Thoracic aorta (tissue), 2 donors: ENCODE results near the gene TNRC6B. TPM values are rescaled to one million over a fixed set of nuclear protein-coding genes. Genes with fewer than 3 reads are reported as not detected.

Source experiments
- ATAC-seq: fragments of 150-250 bp; one replicate; pipeline ENCODE4 v1.8.0; 2017; ENCODE audit warnings: low read depth; ENCODE audit not compliant: insufficient number of reproducible peaks, low FRiP score
- DNase-seq: peaks from one replicate; pipeline ENCODE4 v3.0.0-alpha.2; 2020; ENCODE audit warnings: low spot score
- H3K27ac ChIP-seq, 2 donors: fragments of 200-600 bp; sonication (generic); 1 replicate in 1 of 2; 2 replicates in 1 of 2; pipeline ENCODE4 v1.5.1; 2016; ENCODE audit warnings: mild to moderate bottlenecking in 2 of 2, moderate library complexity in 2 of 2
- H3K27me3 ChIP-seq: fragments of 200-600 bp; sonication (generic); replicated peaks from 2 replicates; pipeline ENCODE4 v1.6.0; 2016; ENCODE audit warnings: mild to moderate bottlenecking; ENCODE audit not compliant: insufficient read depth
- H3K36me3 ChIP-seq: fragments of 200-600 bp; sonication (generic); one replicate; pipeline ENCODE4 v1.5.1; 2016
- H3K4me1 ChIP-seq, 2 donors: fragments of 200-600 bp; sonication (generic); 1 replicate in 1 of 2; 2 replicates in 1 of 2; pipeline versions ENCODE4 v1.5.1 to v1.6.0; 2016; ENCODE audit warnings: low read depth in 2 of 2, mild to moderate bottlenecking in 1 of 2; ENCODE audit not compliant: control insufficient read depth in 1 of 2
- H3K4me3 ChIP-seq: fragments of 200-600 bp; sonication (generic); 2 replicates; pipeline ENCODE4 v1.5.1; 2016; ENCODE audit warnings: mild to moderate bottlenecking
- H3K9me3 ChIP-seq: fragments of 200-600 bp; sonication (generic); 2 replicates; pipeline ENCODE4 v1.5.1; 2016
- total RNA-seq, 2 donors: library from RNA; depleted of rRNA; stranded (reverse); fragments of >200 nt; gene quantifications; one replicate each; pipeline versions ENCODE4 v1.1.0 to v1.2.3, GENCODE V29; 2016
- TF ChIP-seq, protein P1 (sequence below): fragments of 200-600 bp; sonication (generic); IDR thresholded peaks from one replicate; pipeline ENCODE4 v1.5.1; 2019; ENCODE audit warnings: antibody characterized with exemption

TNRC6B gene
- total RNA-seq, 2 donors from 2014 or later: 58.5 to 98.0 TPM

DNA sequence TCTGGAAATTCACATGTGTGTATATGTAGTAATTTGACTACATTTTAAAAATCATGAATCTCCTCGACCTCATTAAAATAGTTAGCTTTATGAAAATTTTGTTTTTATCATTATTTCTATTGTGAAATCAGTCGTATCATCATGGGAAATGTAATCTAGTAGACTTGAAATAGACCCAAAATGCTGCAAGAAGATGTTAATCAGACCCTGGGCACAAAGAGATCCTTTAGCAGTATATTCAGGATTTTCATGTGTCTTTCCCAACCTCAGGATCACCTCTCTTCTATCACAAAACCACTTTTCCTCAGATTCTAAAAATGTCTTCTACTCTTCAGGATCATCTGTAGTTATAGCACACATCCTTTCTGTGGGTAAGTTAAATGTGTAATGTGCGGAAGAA is 93.7 kb downstream of the TNRC6B start:
- peaks cover 10 to 12% of the 10 kb centered on the region in 2 donors for H3K4me1 ChIP-seq
- TF ChIP-seq, protein P1, sequence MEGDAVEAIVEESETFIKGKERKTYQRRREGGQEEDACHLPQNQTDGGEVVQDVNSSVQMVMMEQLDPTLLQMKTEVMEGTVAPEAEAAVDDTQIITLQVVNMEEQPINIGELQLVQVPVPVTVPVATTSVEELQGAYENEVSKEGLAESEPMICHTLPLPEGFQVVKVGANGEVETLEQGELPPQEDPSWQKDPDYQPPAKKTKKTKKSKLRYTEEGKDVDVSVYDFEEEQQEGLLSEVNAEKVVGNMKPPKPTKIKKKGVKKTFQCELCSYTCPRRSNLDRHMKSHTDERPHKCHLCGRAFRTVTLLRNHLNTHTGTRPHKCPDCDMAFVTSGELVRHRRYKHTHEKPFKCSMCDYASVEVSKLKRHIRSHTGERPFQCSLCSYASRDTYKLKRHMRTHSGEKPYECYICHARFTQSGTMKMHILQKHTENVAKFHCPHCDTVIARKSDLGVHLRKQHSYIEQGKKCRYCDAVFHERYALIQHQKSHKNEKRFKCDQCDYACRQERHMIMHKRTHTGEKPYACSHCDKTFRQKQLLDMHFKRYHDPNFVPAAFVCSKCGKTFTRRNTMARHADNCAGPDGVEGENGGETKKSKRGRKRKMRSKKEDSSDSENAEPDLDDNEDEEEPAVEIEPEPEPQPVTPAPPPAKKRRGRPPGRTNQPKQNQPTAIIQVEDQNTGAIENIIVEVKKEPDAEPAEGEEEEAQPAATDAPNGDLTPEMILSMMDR: no peak
- no peak overlapping the region for H3K27ac ChIP-seq
- no peak for ATAC-seq
- H3K36me3 ChIP-seq: peaks cover 11% of the 10 kb centered on the region
- H3K9me3 ChIP-seq: no peaks in the 10 kb centered on the region
- H3K4me3 ChIP-seq: no peak overlapping the region
- H3K27me3 ChIP-seq: no peaks in the 10 kb centered on the region
- no peak for DNase-seq

- Histone ChIP-seq H3K36me3 (peaks cover 11% of the 10 kb centered on the region), H3K4me3 (no peak overlapping the region), H3K4me1 (peaks cover 10 to 21% of the 10 kb centered on the region in 2 donors), H3K9me3 (no peaks in the 10 kb centered on the region), H3K27ac (peak overlapping the region in 1 of 2 donors; percentile 41), H3K27me3 (no peaks in the 10 kb centered on the region)
- DNase-seq (no peak), ATAC-seq (no peak)
- TF ChIP-seq, protein P1: no peak
Observed at GRCh38 chr22:40273319-40273718, 95.6 kb downstream of the TNRC6B start.

DNA sequence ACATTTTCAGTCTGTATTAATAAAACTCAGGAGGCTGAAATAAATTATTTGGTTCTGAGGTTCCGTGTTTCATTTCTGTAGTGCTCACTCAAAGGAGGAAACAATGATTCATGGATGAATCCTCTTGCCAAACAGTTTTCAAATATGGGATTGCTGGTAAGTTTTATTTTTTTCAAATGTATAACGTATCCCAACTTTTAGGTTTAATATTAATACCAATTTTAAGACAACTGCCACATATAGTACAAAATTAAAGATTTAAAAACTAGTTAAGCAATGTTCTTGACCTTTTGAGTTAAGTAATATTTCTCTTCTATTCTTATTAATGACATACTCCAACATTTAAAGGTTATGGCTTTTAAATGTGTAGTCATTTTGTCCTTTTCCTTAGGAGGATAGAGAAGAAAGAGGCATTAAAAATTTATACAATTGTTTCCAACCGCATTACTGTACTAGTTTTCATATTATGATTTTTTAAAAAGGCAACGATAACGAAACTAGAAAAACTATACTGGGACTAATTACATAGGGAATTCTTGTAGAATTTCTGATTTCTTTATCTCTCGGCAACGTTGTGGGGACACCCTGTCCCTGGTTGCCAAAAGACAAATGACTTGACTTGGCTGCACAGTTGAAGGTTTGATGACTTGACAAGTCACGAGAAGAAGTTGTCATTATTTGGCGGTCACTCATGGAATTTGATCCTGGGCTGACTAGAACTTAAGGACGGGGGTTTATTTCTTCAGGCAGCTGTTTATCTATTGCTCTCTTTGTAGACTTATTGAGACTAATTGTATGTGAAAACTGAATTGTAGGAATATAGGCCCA is 99.5 kb downstream of the TNRC6B start:
- H3K9me3 ChIP-seq: no peaks in the 10 kb centered on the region
- peak overlapping the region; percentile 82 to 91 for H3K27ac ChIP-seq
- ATAC-seq (peak; percentile 85), DNase-seq (no peak)
- H3K27me3 ChIP-seq: no peaks in the 10 kb centered on the region
- peak overlapping the region; percentile 80 for H3K4me3 ChIP-seq
- H3K4me1 ChIP-seq: peaks cover 10 to 22% of the 10 kb centered on the region in 2 donors
- TF ChIP-seq, protein P1: no peak
- H3K36me3 ChIP-seq: peaks cover 11% of the 10 kb centered on the region

DNA sequence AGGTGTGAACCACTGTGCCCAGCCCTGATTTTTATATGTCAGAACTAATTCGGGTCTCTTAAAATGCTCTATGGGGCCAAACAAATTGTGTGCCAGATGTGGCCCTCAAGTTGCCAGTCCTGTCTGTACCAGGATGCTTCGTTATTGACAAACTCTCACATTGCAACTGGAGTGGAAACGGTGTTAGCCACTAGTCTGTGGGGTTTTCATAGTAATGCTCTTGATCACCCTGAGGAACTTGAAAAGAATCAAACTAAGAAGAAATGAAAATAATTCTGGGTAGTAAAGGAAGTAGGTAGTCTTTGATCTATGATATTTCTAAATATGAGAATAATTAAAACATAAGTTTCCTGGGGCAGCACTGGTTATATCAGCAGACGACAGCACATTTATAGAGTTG is 101.3 kb downstream of the TNRC6B start:
- H3K36me3 ChIP-seq: peaks cover 5% of the 10 kb centered on the region
- no peak overlapping the region for H3K4me3 ChIP-seq
- H3K27me3 ChIP-seq: no peaks in the 10 kb centered on the region
- H3K9me3 ChIP-seq: no peaks in the 10 kb centered on the region
- TF ChIP-seq, protein P1: no peak
- DNase-seq (no peak), ATAC-seq (no peak)
- H3K27ac ChIP-seq: no peak overlapping the region
- peaks cover 10 to 22% of the 10 kb centered on the region in 2 donors for H3K4me1 ChIP-seq

GRCh38 chr22:40281717-40282116 is 104.0 kb downstream of the TNRC6B start:
- no peak for ATAC-seq
- Histone ChIP-seq H3K36me3 (peaks cover 13% of the 10 kb centered on the region), H3K27me3 (no peaks in the 10 kb centered on the region), H3K9me3 (no peaks in the 10 kb centered on the region), H3K27ac (no peak overlapping the region), H3K4me1 (peaks cover 0 to 10% of the 10 kb centered on the region in 2 donors), H3K4me3 (no peak overlapping the region)
- TF ChIP-seq, protein P1: no peak
- DNase-seq: no peak
